GM12878 (cell line): ENCODE measurements around the gene LAMC3. TPM values are rescaled to one million over a fixed set of nuclear protein-coding genes. Genes with fewer than 3 reads are reported as not detected.

Source experiments
- ATAC-seq: fragments of 200-7000 bp; cut with Tn5 transposase; 3 replicates; pipeline ENCODE4 v1.9.1; 2020; ENCODE audit warnings: mild to moderate bottlenecking, moderate library complexity
- BruUV-seq: library from RNA; stranded (reverse); fragments of 400-500 nt; replicated peaks from 2 replicates; lab custom pipeline; 2021; lab: Mats Ljungman, UMichigan
- CTCF ChIA-PET: fragments of 300-600 bp; sonication (Branson Sonifier 250); formaldehyde crosslinking; extraction: SDS; loops from one replicate; lab custom pipeline; 2021; ENCODE audit warnings: inconsistent platforms; lab: Yijun Ruan, JAX
- POLR2A ChIA-PET: fragments of 350-600 bp; formaldehyde crosslinking; extraction: SDS; loops from one replicate; lab custom pipeline; 2021; ENCODE audit warnings: inconsistent platforms; lab: Charles Lee
- RAD21 ChIA-PET: fragments of 300-600 bp; sonication (Branson Sonifier 250); formaldehyde crosslinking; loops from one replicate; lab custom pipeline; 2023; ENCODE audit warnings: antibody characterized with exemption; ENCODE audit not compliant: unreplicated experiment; lab: Charles Lee
- SMC1A ChIA-PET: fragments of 300-600 bp; sonication (Branson Sonifier 250); formaldehyde crosslinking; loops from one replicate; lab custom pipeline; 2023; ENCODE audit not compliant: unreplicated experiment, uncharacterized antibody; lab: Charles Lee
- DNase-seq: peaks from one replicate; pipeline ENCODE4 v3.0.0-alpha.2; 2011; ENCODE audit warnings: low read depth, low spot score
- FAIRE-seq: peaks from 3 replicates; lab custom pipeline; 2011; peaks lifted over from hg19 to GRCh38; lab: Jason Lieb, UNC
- H2AFZ ChIP-seq: 2 replicates; pipeline ENCODE4 v1.6.0; 2011; ENCODE audit warnings: low read depth, low read length, control low read depth; ENCODE audit not compliant: control insufficient read depth
- H3K27ac ChIP-seq: 2 replicates; pipeline ENCODE4 v1.5.1; 2011; ENCODE audit warnings: control low read depth; ENCODE audit not compliant: control insufficient read depth, insufficient read depth
- H3K27me3 ChIP-seq, 2 experiments: replicated peaks in 1 of 2; 2 replicates each; pipeline versions ENCODE4 v1.6.0 to v1.6.1; 2011; ENCODE audit warnings: low read length in 1 of 2; ENCODE audit not compliant: control insufficient read depth in 2 of 2, insufficient read depth in 2 of 2
- H3K36me3 ChIP-seq, 2 experiments: 2 replicates each; pipeline ENCODE4 v1.5.1; 2011; ENCODE audit warnings: low read length in 1 of 2; ENCODE audit not compliant: control insufficient read depth in 2 of 2, insufficient read depth in 2 of 2
- H3K4me1 ChIP-seq: 2 replicates; pipeline ENCODE4 v1.6.1; 2011; ENCODE audit warnings: mild to moderate bottlenecking, low read length, moderate library complexity, mixed read lengths; ENCODE audit not compliant: control insufficient read depth, insufficient read depth
- H3K4me2 ChIP-seq: 2 replicates; pipeline ENCODE4 v1.6.0; 2011; ENCODE audit warnings: control low read depth; ENCODE audit not compliant: control insufficient read depth, insufficient read depth
- H3K4me3 ChIP-seq: fragments of 200-600 bp; sonication (generic); 2 replicates; pipeline ENCODE4 v1.5.1; 2016
- H3K79me2 ChIP-seq: 2 replicates; pipeline ENCODE4 v1.6.0; 2011; ENCODE audit warnings: low read length; ENCODE audit not compliant: control insufficient read depth, insufficient read depth
- H3K9ac ChIP-seq: 2 replicates; pipeline ENCODE4 v1.8.0; 2011; ENCODE audit warnings: low read length, control low read depth, mixed read lengths; ENCODE audit not compliant: control insufficient read depth, insufficient read depth
- H3K9me3 ChIP-seq: replicated peaks from 3 replicates; pipeline ENCODE4 v1.5.1; 2011; ENCODE audit warnings: mild to moderate bottlenecking, low read length; ENCODE audit not compliant: control insufficient read depth, insufficient read depth
- H4K20me1 ChIP-seq: 2 replicates; pipeline ENCODE4 v1.6.0; 2011; ENCODE audit not compliant: control insufficient read depth, insufficient read depth
- CEBPB ChIP-seq, 2 experiments: fragments of 150-350 bp in 1 of 2; IDR thresholded peaks; 2 replicates each; pipeline ENCODE4 v1.6.1; 2012 to 2014; ENCODE audit warnings: low read depth in 2 of 2, low read length in 2 of 2, borderline replicate concordance in 1 of 2, inconsistent platforms in 1 of 2
- CHD1 ChIP-seq: IDR thresholded peaks from 2 replicates; pipeline ENCODE4 v1.6.1; 2012; ENCODE audit warnings: low read depth, low read length, improper control_type of control experiment
- CHD2 ChIP-seq: IDR thresholded peaks from 2 replicates; pipeline ENCODE4 v1.6.1; 2011; ENCODE audit warnings: low read depth, low read length, improper control_type of control experiment, borderline replicate concordance
- CREM ChIP-seq: IDR thresholded peaks from 2 replicates; pipeline ENCODE4 v1.6.1; 2014; ENCODE audit warnings: antibody characterized with exemption, low read depth
- DPF2 ChIP-seq: fragments of 450-650 bp; IDR thresholded peaks from 2 replicates; pipeline ENCODE4 v1.6.1; 2017; ENCODE audit warnings: mild to moderate bottlenecking
- KAT2A ChIP-seq: conservative IDR thresholded peaks from 2 replicates; pipeline ENCODE4 v1.6.1; 2011; ENCODE audit warnings: low read depth, low read length; ENCODE audit not compliant: control insufficient read depth
- MEF2B ChIP-seq: fragments of 450-650 bp; IDR thresholded peaks from 2 replicates; pipeline ENCODE4 v1.6.1; 2018; ENCODE audit warnings: mild to moderate bottlenecking, moderate library complexity; ENCODE audit not compliant: partially characterized antibody, poor library complexity, severe bottlenecking
- MXI1 ChIP-seq: fragments of 150-350 bp; IDR thresholded peaks from 2 replicates; pipeline ENCODE4 v1.6.1; 2011; ENCODE audit warnings: low read depth, mild to moderate bottlenecking, inconsistent platforms, low read length, improper control_type of control experiment
- MYB ChIP-seq: fragments of 150-350 bp; IDR thresholded peaks from 2 replicates; pipeline ENCODE4 v1.6.1; 2014; ENCODE audit warnings: mild to moderate bottlenecking, low read depth, low read length, borderline replicate concordance
- PML ChIP-seq: IDR thresholded peaks from 2 replicates; pipeline ENCODE4 v1.6.1; 2012; ENCODE audit warnings: low read length, inconsistent platforms
- RCOR1 ChIP-seq: conservative IDR thresholded peaks from 2 replicates; pipeline ENCODE4 v1.6.1; 2012; ENCODE audit warnings: low read depth, low read length, improper control_type of control experiment
- SMAD1 ChIP-seq: fragments of 450-650 bp; IDR thresholded peaks from 2 replicates; pipeline ENCODE4 v1.6.1; 2018; ENCODE audit warnings: mild to moderate bottlenecking, low read depth; ENCODE audit not compliant: partially characterized antibody
- SPI1 ChIP-seq: IDR thresholded peaks from 2 replicates; pipeline ENCODE4 v1.6.1; 2011; ENCODE audit warnings: low read depth, mild to moderate bottlenecking, low read length, moderate library complexity, borderline replicate concordance; ENCODE audit not compliant: insufficient read depth
- ZNF622 ChIP-seq: fragments of 450-650 bp; IDR thresholded peaks from 2 replicates; pipeline ENCODE4 v1.6.1; 2017; ENCODE audit warnings: mild to moderate bottlenecking, inconsistent platforms
- ZZZ3 ChIP-seq: IDR thresholded peaks from 2 replicates; pipeline ENCODE4 v1.6.1; 2011; ENCODE audit warnings: low read depth; ENCODE audit not compliant: control insufficient read depth, insufficient read length
- WGBS: methylation state at CpG from one replicate; pipeline ENCODE4 v1.1.6; 2016; ENCODE audit warnings: low lambda C conversion rate; ENCODE audit not compliant: insufficient replicate concordance, insufficient coverage; ENCODE audit errors: missing lambda C conversion rate; 5-methylcytosine and 5-hydroxymethylcytosine counted together
- in situ Hi-C: fragments of 300-500 bp; cut with MboI; formaldehyde crosslinking; loops from 9 replicates; pipeline ENCODE4 v1.14.3; 2018; ENCODE audit warnings: mixed read lengths
- intact Hi-C: fragments of 100-400 bp; cut with micrococcal nuclease; formaldehyde crosslinking; loops from one replicate; pipeline ENCODE4 v1.14.2; 2022; ENCODE audit not compliant: unreplicated experiment
- polyA plus RNA-seq, 11 experiments: library from polyadenylated mRNA; depleted of rRNA in 4 of 11; unstranded in 6 of 11; stranded (reverse) in 5 of 11; fragments of >200 nt; fragmentation: Nextera tagmentation in 4 of 11; fragmentation: Illumina TruSeq in 1 of 11; extraction: Ambion mirVana in 4 of 11; extraction: Trizol in 1 of 11; gene quantifications; 1 replicate in 1 of 11; 2 replicates in 10 of 11; pipeline versions ENCODE4 v1.2.1 to v1.2.3, GENCODE V29; 2011 to 2016; ENCODE audit warnings: inconsistent platforms in 2 of 11, missing spikeins in 2 of 11, low read depth in 1 of 11
- total RNA-seq, 4 experiments: library from RNA; depleted of rRNA in 3 of 4; stranded (reverse); fragments of >200 nt in 3 of 4; fragmentation: Illumina TruSeq in 1 of 4; extraction: Trizol in 1 of 4; gene quantifications; 2 replicates each; pipeline versions ENCODE4 v1.2.1 to v1.2.3, GENCODE V29; 2013 to 2021
- TF ChIP-seq, protein P1 (sequence below): fragments of 450-650 bp; IDR thresholded peaks from 2 replicates; pipeline ENCODE4 v1.6.1; 2014; ENCODE audit warnings: mild to moderate bottlenecking
- TF ChIP-seq, protein P2 (sequence below): IDR thresholded peaks from 2 replicates; pipeline ENCODE4 v1.6.1; 2011; ENCODE audit warnings: borderline replicate concordance, low read depth, mild to moderate bottlenecking, moderate library complexity, low read length; ENCODE audit not compliant: insufficient read depth, poor library complexity, severe bottlenecking
- TF ChIP-seq, protein P3 (sequence below): fragments of 450-650 bp; IDR thresholded peaks from 2 replicates; pipeline ENCODE4 v1.6.1; 2017; ENCODE audit warnings: mild to moderate bottlenecking, moderate library complexity

The LAMC3 gene
- total and polyA plus RNA-seq, 10 of the 15 experiments (the other 5 are each of a cell fraction or from before 2014, with no cell fraction given) = under 0.01 to 0.08 TPM; not detected in 8

DNA sequence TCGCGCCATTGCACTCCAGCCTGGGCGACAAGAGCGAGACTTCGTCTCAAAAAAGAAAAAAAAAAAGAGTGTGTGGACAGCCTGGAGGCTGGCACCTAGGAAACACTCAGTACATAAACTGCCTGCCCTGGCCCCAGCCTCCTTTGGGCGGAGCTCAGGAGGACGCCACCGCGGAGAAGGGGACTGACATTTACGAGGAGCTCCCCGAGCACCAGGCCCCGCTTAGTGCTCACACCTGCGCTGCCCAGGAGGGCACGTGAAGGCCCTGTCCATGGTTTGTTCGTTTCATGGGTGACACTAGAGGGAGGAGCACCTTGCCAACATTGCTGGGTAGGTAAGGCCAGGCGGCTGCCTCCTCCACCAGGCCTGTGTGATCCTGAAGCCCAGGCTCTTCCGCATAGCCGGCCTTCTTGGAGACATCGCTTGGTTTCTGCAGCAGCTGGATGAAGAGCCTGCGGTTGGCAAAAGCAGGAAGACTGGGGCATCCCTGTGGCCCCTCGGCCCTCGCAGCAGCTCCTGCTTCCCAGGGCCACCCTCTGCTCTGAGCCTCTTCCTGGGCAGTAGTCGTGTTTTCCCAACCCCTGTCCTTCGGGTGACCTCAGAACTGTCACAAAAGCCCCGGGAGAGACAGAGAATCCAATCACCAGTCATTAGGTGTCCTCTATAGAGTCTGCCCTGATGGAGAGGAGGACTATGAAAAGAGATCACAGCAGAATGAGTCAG is 26.2 kb upstream of the LAMC3 start:
- Histone ChIP-seq H3K4me1 (no peaks in the 10 kb centered on the region), H3K4me2 (no peak overlapping the region), H3K4me3 (no peak overlapping the region), H2AFZ (no peak overlapping the region), H3K9me3 (no peaks in the 10 kb centered on the region), H3K79me2 (no peaks in the 10 kb centered on the region), H3K36me3 (no peaks in the 10 kb centered on the region), H3K27ac (no peak overlapping the region), H3K9ac (no peak overlapping the region), H4K20me1 (no peaks in the 10 kb centered on the region), H3K27me3 (no peaks in the 10 kb centered on the region; a peak in 2 of 4 replicates)
- no peak for FAIRE-seq
- CTCF ChIA-PET = interaction anchor here (0.6 kb wide), 1 partner anchor 294 kb away, joined by 3 read pairs; the partner anchor contains the start of gene FAM78A
- intact Hi-C loops = no loop called here
- BruUV-seq = no TSS peak
- no peak for DNase-seq
- no peak for ATAC-seq
- POLR2A ChIA-PET = no interaction called here
- WGBS = 45% methylated on average over 25 of the region's 25 CpGs
- RAD21 ChIA-PET = no interaction called here
- SMC1A ChIA-PET = no interaction called here
- in situ Hi-C loops = no loop called here
- TF ChIP-seq RCOR1 (no peak), CREM (no peak), MXI1 (no peak), CEBPB (IDR thresholded peaks at IDR 0.05; ENCODE audit: borderline replicate concordance in 1 of 2, low read depth in 2 of 2, low read length in 2 of 2) (no peak), CHD2 (no peak), DPF2 (no peak), MYB (no peak), KAT2A (no peak), SPI1 (no peak), SMAD1 (no peak), ZZZ3 (no peak), ZNF622 (no peak), PML (no peak), MEF2B (no peak), CHD1 (no peak)
- TF ChIP-seq, protein P1, sequence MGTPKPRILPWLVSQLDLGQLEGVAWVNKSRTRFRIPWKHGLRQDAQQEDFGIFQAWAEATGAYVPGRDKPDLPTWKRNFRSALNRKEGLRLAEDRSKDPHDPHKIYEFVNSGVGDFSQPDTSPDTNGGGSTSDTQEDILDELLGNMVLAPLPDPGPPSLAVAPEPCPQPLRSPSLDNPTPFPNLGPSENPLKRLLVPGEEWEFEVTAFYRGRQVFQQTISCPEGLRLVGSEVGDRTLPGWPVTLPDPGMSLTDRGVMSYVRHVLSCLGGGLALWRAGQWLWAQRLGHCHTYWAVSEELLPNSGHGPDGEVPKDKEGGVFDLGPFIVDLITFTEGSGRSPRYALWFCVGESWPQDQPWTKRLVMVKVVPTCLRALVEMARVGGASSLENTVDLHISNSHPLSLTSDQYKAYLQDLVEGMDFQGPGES = no peak
- TF ChIP-seq, protein P2, sequence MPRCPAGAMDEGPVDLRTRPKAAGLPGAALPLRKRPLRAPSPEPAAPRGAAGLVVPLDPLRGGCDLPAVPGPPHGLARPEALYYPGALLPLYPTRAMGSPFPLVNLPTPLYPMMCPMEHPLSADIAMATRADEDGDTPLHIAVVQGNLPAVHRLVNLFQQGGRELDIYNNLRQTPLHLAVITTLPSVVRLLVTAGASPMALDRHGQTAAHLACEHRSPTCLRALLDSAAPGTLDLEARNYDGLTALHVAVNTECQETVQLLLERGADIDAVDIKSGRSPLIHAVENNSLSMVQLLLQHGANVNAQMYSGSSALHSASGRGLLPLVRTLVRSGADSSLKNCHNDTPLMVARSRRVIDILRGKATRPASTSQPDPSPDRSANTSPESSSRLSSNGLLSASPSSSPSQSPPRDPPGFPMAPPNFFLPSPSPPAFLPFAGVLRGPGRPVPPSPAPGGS = no peak
- TF ChIP-seq, protein P3, sequence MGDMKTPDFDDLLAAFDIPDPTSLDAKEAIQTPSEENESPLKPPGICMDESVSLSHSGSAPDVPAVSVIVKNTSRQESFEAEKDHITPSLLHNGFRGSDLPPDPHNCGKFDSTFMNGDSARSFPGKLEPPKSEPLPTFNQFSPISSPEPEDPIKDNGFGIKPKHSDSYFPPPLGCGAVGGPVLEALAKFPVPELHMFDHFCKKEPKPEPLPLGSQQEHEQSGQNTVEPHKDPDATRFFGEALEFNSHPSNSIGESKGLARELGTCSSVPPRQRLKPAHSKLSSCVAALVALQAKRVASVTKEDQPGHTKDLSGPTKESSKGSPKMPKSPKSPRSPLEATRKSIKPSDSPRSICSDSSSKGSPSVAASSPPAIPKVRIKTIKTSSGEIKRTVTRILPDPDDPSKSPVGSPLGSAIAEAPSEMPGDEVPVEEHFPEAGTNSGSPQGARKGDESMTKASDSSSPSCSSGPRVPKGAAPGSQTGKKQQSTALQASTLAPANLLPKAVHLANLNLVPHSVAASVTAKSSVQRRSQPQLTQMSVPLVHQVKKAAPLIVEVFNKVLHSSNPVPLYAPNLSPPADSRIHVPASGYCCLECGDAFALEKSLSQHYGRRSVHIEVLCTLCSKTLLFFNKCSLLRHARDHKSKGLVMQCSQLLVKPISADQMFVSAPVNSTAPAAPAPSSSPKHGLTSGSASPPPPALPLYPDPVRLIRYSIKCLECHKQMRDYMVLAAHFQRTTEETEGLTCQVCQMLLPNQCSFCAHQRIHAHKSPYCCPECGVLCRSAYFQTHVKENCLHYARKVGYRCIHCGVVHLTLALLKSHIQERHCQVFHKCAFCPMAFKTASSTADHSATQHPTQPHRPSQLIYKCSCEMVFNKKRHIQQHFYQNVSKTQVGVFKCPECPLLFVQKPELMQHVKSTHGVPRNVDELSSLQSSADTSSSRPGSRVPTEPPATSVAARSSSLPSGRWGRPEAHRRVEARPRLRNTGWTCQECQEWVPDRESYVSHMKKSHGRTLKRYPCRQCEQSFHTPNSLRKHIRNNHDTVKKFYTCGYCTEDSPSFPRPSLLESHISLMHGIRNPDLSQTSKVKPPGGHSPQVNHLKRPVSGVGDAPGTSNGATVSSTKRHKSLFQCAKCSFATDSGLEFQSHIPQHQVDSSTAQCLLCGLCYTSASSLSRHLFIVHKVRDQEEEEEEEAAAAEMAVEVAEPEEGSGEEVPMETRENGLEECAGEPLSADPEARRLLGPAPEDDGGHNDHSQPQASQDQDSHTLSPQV = no peak
